NCI-H2171 (cell line): Measurements from ENCODE around the gene TMEM245.

Source experiments
- DNase-seq: peaks from one replicate; lab custom pipeline; 2025; lab: John Stamatoyannopoulos, UW

TMEM245 gene

GRCh38 chr9:109022873-109023272 is 96.9 kb downstream of the TMEM245 start:
- no peak for DNase-seq

GRCh38 chr9:109020581-109021511 is 98.9 kb downstream of the TMEM245 start:
- DNase-seq: no peak

- DNase-seq: no peak
Measured at GRCh38 chr9:109020113-109020512, 99.6 kb downstream of the TMEM245 start.

- DNase-seq: no peak
Measured at GRCh38 chr9:109019420-109019819, 100.3 kb downstream of the TMEM245 start.

- no peak for DNase-seq
Measured at GRCh38 chr9:109017493-109017892, 102.3 kb downstream of the TMEM245 start.

GRCh38 chr9:109017061-109017460 is 102.7 kb downstream of the TMEM245 start:
- no peak for DNase-seq

- DNase-seq: no peak
Measured at GRCh38 chr9:109016132-109016531, 103.6 kb downstream of the TMEM245 start.

GRCh38 chr9:109014608-109015280 is 105.0 kb downstream of the TMEM245 start:
- no peak for DNase-seq

- DNase-seq: no peak
Measured at GRCh38 chr9:109013679-109014607, 105.8 kb downstream of the TMEM245 start.

- DNase-seq: peak; percentile 88
Measured at GRCh38 chr9:109012876-109013678, 106.7 kb downstream of the TMEM245 start, which contains the start of gene CTNNAL1. Gene CTNNAL1, minus strand, starts transcription at chr9:109013499. Its CDS starts 57 bp downstream, at chr9:109013442.

- peak; percentile 9 for DNase-seq
Measured at GRCh38 chr9:109012009-109012875, 107.5 kb downstream of the TMEM245 start.

- no peak for DNase-seq
Measured at GRCh38 chr9:109011231-109011671, 108.5 kb downstream of the TMEM245 start.

GRCh38 chr9:109010746-109011145 is 109.0 kb downstream of the TMEM245 start:
- DNase-seq: no peak

- DNase-seq: no peak
Measured at GRCh38 chr9:109005678-109006077, 114.1 kb downstream of the TMEM245 start.

GRCh38 chr9:109003116-109003515 is 116.6 kb downstream of the TMEM245 start:
- DNase-seq: no peak

GRCh38 chr9:109002141-109002540 is 117.6 kb downstream of the TMEM245 start:
- no peak for DNase-seq

GRCh38 chr9:109001275-109001676 is 118.5 kb downstream of the TMEM245 start:
- no peak for DNase-seq

- DNase-seq: no peak
Measured at GRCh38 chr9:108997112-108997511, 122.6 kb downstream of the TMEM245 start.

- no peak for DNase-seq
Measured at GRCh38 chr9:108996643-108997042, 123.1 kb downstream of the TMEM245 start.

- DNase-seq: no peak
Measured at GRCh38 chr9:108994695-108995094, 125.1 kb downstream of the TMEM245 start.
